ENCODE measurements around the gene SPACA1.

SPACA1 gene

GRCh38 chr6:88044530-88044929 is 3.1 kb upstream of the SPACA1 start:
- in situ Hi-C loops (cut with HindIII; ENCODE audit: low pct_ligation_motif_present, low sequenced_read_pairs): no loop called here
- H3K4me3 ChIP-seq (ENCODE audit: low read depth, low read length): no peak overlapping the region
- H3K27ac ChIP-seq: no peak overlapping the region
- H3K36me3 ChIP-seq (replicated peaks): no peaks in the 10 kb centered on the region
- no peak for DNase-seq
- no peak for TF ChIP-seq CTCF (IDR thresholded peaks at IDR 0.05; ENCODE audit: low read depth, low read length, missing control alignments)
- H3K27me3 ChIP-seq (replicated peaks): no peaks in the 10 kb centered on the region

- H3K27me3 ChIP-seq (replicated peaks): no peaks in the 10 kb centered on the region
- H3K36me3 ChIP-seq (replicated peaks): no peaks in the 10 kb centered on the region
- TF ChIP-seq CTCF (IDR thresholded peaks at IDR 0.05; ENCODE audit: low read depth, low read length, missing control alignments): no peak
- no peak overlapping the region for H3K27ac ChIP-seq
- in situ Hi-C loops (cut with HindIII; ENCODE audit: low pct_ligation_motif_present, low sequenced_read_pairs): no loop called here
- DNase-seq: no peak
- H3K4me3 ChIP-seq (ENCODE audit: low read depth, low read length): no peak overlapping the region
Observed at GRCh38 chr6:88045521-88046136, 2.0 kb upstream of the SPACA1 start.

- Histone ChIP-seq H3K4me3 (ENCODE audit: low read depth, low read length) (no peak overlapping the region), H3K36me3 (replicated peaks) (no peaks in the 10 kb centered on the region), H3K27ac (no peak overlapping the region), H3K27me3 (replicated peaks) (no peaks in the 10 kb centered on the region)
- no peak for DNase-seq
- in situ Hi-C loops (cut with HindIII; ENCODE audit: low pct_ligation_motif_present, low sequenced_read_pairs): no loop called here
- TF ChIP-seq CTCF (IDR thresholded peaks at IDR 0.05; ENCODE audit: low read depth, low read length, missing control alignments): no peak
Observed at GRCh38 chr6:88048578-88048977, 937 bp downstream of the SPACA1 start.

- Histone ChIP-seq H3K4me3 (ENCODE audit: low read depth, low read length) (no peak overlapping the region), H3K36me3 (replicated peaks) (no peaks in the 10 kb centered on the region), H3K27ac (no peak overlapping the region), H3K27me3 (replicated peaks) (no peaks in the 10 kb centered on the region)
- in situ Hi-C loops (cut with HindIII; ENCODE audit: low pct_ligation_motif_present, low sequenced_read_pairs): no loop called here
- DNase-seq: no peak
- no peak for TF ChIP-seq CTCF (IDR thresholded peaks at IDR 0.05; ENCODE audit: low read depth, low read length, missing control alignments)
Observed at GRCh38 chr6:88050140-88050818, 2.6 kb downstream of the SPACA1 start.

GRCh38 chr6:88059191-88059590 is 11.6 kb downstream of the SPACA1 start:
- H3K4me3 ChIP-seq (ENCODE audit: low read depth, low read length): no peak overlapping the region
- no peaks in the 10 kb centered on the region for H3K36me3 ChIP-seq (replicated peaks)
- TF ChIP-seq CTCF (IDR thresholded peaks at IDR 0.05; ENCODE audit: low read depth, low read length, missing control alignments): no peak
- no peak for DNase-seq
- no peaks in the 10 kb centered on the region for H3K27me3 ChIP-seq (replicated peaks)
- in situ Hi-C loops (cut with HindIII; ENCODE audit: low pct_ligation_motif_present, low sequenced_read_pairs): no loop called here
- H3K27ac ChIP-seq: no peak overlapping the region

GRCh38 chr6:88062376-88062775 is 14.7 kb downstream of the SPACA1 start:
- in situ Hi-C loops (cut with HindIII; ENCODE audit: low pct_ligation_motif_present, low sequenced_read_pairs): no loop called here
- Histone ChIP-seq H3K4me3 (ENCODE audit: low read depth, low read length) (no peak overlapping the region), H3K27me3 (replicated peaks) (no peaks in the 10 kb centered on the region), H3K27ac (no peak overlapping the region), H3K36me3 (replicated peaks) (no peaks in the 10 kb centered on the region)
- no peak for TF ChIP-seq CTCF (IDR thresholded peaks at IDR 0.05; ENCODE audit: low read depth, low read length, missing control alignments)
- DNase-seq: no peak
